SK-N-MC (cell line): ENCODE measurements around the gene CELSR1.

Experiments
- DNase-seq: peaks from one replicate; pipeline ENCODE4 v3.0.0-alpha.2; 2011; ENCODE audit warnings: low read depth, low spot score
- H3K27ac ChIP-seq: fragments of 200-600 bp; sonication (generic); 2 replicates; pipeline ENCODE4 v1.5.1; 2016; ENCODE audit warnings: mixed run types
- H3K36me3 ChIP-seq: fragments of 200-600 bp; sonication (generic); 2 replicates; pipeline ENCODE4 v1.6.1; 2017; ENCODE audit warnings: antibody characterized with exemption, low read length, mixed read lengths; ENCODE audit not compliant: insufficient read depth
- H3K4me3 ChIP-seq: fragments of 200-600 bp; sonication (generic); 2 replicates; pipeline ENCODE4 v1.5.1; 2016
- H3K9ac ChIP-seq: fragments of 200-600 bp; sonication (generic); 2 replicates; pipeline ENCODE4 v1.8.0; 2017; ENCODE audit warnings: mixed run types, mixed read lengths; ENCODE audit not compliant: insufficient read length
- H3K9me3 ChIP-seq: fragments of 200-600 bp; sonication (generic); 2 replicates; pipeline ENCODE4 v1.6.1; 2017; ENCODE audit warnings: low read depth, mild to moderate bottlenecking, antibody characterized with exemption, low read length, moderate library complexity, mixed read lengths
- EZH2 ChIP-seq: fragments of 200-600 bp; sonication (generic); IDR thresholded peaks from one replicate; pipeline ENCODE4 v1.6.1; 2017; ENCODE audit warnings: antibody characterized with exemption
- FOXP2 ChIP-seq: optimal IDR thresholded peaks from 2 replicates; pipeline ENCODE3; 2011; ENCODE audit warnings: mild to moderate bottlenecking, moderate library complexity; ENCODE audit not compliant: insufficient read depth; ENCODE audit errors: extremely low read length, control extremely low read depth
- POLR2AphosphoS5 ChIP-seq: IDR thresholded peaks from 2 replicates; pipeline ENCODE4 v1.6.1; 2012; ENCODE audit warnings: mild to moderate bottlenecking, low read depth, low read length, borderline replicate concordance

Gene CELSR1

DNA sequence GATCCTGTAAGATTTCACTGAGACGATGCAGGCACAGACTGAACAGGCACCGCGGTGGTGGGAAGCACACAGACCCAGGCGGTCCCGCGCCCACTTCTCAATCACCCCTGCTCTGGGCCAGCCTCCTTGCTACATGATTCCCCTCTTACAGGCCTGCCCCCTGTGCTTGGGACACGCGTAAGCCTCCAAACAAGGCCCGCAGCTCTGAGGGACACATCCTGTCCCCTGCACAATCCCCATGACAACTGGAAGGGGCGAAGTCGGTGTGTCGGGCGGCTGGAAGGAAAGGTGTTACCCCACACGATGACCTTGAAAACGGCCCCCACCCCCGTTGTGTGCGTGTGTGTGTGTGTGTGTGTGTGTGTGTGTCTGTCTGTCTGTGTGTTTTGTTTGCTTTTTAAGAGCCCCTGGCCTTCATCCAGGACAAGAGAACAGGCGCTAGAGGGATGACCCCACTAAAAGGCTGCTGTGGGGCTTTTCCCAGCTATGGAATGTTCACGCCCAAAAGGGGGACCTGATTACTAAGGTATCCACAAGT lies 13.1 kb downstream of the CELSR1 start:
- Histone ChIP-seq H3K4me3 (no peak overlapping the region), H3K9ac (no peak overlapping the region), H3K36me3 (no peaks in the 10 kb centered on the region), H3K27ac (no peak overlapping the region), H3K9me3 (no peaks in the 10 kb centered on the region)
- TF ChIP-seq FOXP2 (no peak), POLR2AphosphoS5 (no peak), EZH2 (no peak)
- DNase-seq, result no peak

DNA sequence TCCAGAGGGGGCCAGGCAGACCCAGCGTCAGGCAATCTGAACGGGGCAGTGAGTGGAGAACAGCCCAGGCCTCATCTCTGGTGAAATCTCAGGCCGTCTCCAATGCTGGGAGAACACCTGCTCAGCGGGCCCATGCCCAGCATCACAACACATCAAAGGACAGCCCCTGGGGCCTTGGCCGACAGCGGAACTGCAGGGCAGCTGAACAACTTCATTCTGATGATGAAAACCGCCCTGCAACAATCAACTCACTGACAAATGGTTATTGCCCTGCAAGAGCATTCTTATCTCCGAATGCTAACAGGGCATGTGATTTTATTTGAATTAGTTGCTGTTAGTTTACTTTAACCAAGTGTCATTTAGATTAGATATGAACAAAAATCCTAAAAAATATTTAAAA lies 14.6 kb downstream of the CELSR1 start:
- DNase-seq, result no peak
- no peaks in the 10 kb centered on the region for H3K36me3 ChIP-seq
- H3K9ac ChIP-seq, result no peak overlapping the region
- H3K9me3 ChIP-seq, result no peaks in the 10 kb centered on the region
- no peak overlapping the region for H3K27ac ChIP-seq
- TF ChIP-seq EZH2, result no peak
- no peak for TF ChIP-seq POLR2AphosphoS5
- no peak for TF ChIP-seq FOXP2
- H3K4me3 ChIP-seq, result no peak overlapping the region

DNA sequence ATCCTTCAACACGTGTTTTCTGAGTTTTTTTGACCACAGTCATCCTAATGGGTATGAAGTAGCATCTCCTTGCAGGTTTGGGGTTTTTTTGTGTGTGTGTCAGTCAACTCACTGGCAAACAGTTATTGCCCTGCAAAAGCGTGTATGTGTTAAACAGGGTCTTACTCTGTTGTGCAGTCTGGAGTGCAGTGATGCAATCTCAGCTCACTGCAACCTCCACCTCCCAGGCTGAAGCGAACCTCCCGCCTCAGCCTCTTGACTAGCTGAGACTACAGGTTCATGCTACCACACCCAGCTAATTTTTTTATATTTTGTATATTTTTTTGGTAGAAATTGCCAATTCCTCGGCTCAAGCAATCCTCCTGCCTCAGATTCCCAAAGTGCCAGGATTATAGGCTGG lies 15.4 kb downstream of the CELSR1 start:
- no peak overlapping the region for H3K9ac ChIP-seq
- no peak overlapping the region for H3K27ac ChIP-seq
- H3K4me3 ChIP-seq, result no peak overlapping the region
- TF ChIP-seq POLR2AphosphoS5, result no peak
- TF ChIP-seq FOXP2, result no peak
- TF ChIP-seq EZH2, result no peak
- H3K9me3 ChIP-seq, result no peaks in the 10 kb centered on the region
- no peaks in the 10 kb centered on the region for H3K36me3 ChIP-seq
- DNase-seq, result no peak

DNA sequence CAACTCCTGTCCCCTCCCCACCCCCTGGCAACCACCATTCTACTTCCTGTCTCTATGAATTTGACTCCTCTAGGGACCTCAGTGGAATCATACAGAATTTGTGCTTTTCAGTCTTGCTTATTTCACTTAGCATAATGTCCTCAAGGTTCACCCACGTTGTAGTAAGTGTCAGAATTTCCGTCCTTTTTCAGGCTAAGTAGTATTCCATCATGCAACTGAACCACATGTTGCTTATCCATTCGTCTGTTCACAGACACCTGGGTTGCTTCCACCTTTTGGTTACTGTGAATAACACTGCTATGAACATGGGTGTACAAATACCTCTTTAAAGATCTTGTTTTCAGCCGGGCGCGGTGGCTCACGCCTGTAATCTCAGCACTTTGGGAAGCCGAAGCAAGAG lies 16.5 kb downstream of the CELSR1 start:
- Histone ChIP-seq H3K9ac (no peak overlapping the region), H3K27ac (no peak overlapping the region), H3K4me3 (no peak overlapping the region), H3K36me3 (no peaks in the 10 kb centered on the region), H3K9me3 (no peaks in the 10 kb centered on the region)
- TF ChIP-seq POLR2AphosphoS5 (no peak), FOXP2 (no peak)
- no peak for DNase-seq

- H3K27ac ChIP-seq, result no peak overlapping the region
- H3K36me3 ChIP-seq, result no peaks in the 10 kb centered on the region
- no peak overlapping the region for H3K9ac ChIP-seq
- DNase-seq, result no peak
- TF ChIP-seq EZH2 (no peak), POLR2AphosphoS5 (no peak), FOXP2 (no peak)
- H3K9me3 ChIP-seq, result no peaks in the 10 kb centered on the region
- no peak overlapping the region for H3K4me3 ChIP-seq
Measured at GRCh38 chr22:46519377-46519776, 18.0 kb downstream of the CELSR1 start.

DNA sequence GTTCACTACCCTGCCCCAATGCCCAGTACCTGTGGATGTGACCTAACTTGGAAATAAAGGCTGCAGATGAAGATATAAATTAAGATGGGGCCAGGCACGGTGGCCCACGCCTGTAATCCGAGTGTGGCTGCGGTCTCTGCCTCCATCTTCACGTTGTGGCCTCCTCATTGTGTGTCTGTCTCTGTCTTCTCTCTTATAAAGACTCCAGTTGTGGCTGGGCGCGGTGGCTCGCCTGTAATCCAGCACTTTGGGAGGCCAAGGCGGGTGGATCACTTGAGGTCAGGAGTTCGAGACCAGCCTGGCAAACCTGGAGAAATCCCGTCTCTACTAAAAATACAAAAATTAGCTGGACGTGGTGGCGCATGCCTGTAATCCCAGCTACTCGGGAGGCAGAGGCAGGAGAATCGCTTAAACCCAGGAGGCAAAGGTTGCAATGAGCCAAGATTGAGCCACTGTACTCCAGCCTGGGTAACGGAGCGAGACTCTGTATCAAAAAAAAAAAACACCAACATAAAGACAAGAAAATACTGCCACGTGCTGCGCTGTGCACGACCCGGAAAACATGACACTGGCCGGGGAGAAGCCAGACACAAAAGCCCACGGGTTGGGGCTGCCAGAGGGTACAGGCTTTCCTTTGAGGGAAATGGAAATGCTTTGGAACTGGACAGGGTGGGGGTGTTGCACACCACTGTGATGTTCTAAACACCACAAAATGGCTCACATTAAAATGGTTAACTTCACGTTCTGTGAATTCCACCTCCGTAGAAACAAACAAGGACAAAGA lies 18.7 kb downstream of the CELSR1 start:
- no peak overlapping the region for H3K4me3 ChIP-seq
- TF ChIP-seq POLR2AphosphoS5 (no peak), EZH2 (no peak), FOXP2 (no peak)
- H3K9me3 ChIP-seq, result no peaks in the 10 kb centered on the region
- H3K9ac ChIP-seq, result no peak overlapping the region
- no peak for DNase-seq
- H3K27ac ChIP-seq, result no peak overlapping the region
- H3K36me3 ChIP-seq, result no peaks in the 10 kb centered on the region

- no peak overlapping the region for H3K9ac ChIP-seq
- H3K9me3 ChIP-seq, result no peaks in the 10 kb centered on the region
- no peaks in the 10 kb centered on the region for H3K36me3 ChIP-seq
- no peak for DNase-seq
- H3K27ac ChIP-seq, result no peak overlapping the region
- TF ChIP-seq POLR2AphosphoS5, result no peak
- TF ChIP-seq EZH2, result no peak
- TF ChIP-seq FOXP2, result no peak
- no peak overlapping the region for H3K4me3 ChIP-seq
Measured at GRCh38 chr22:46518038-46518437, 19.4 kb downstream of the CELSR1 start.

- Histone ChIP-seq H3K9me3 (no peaks in the 10 kb centered on the region), H3K36me3 (no peaks in the 10 kb centered on the region), H3K4me3 (no peak overlapping the region), H3K27ac (no peak overlapping the region), H3K9ac (no peak overlapping the region)
- DNase-seq, result no peak
- TF ChIP-seq FOXP2 (no peak), EZH2 (no peak), POLR2AphosphoS5 (no peak)
Measured at GRCh38 chr22:46517255-46517761, 20.1 kb downstream of the CELSR1 start.
